Breast epithelium (tissue), 3 donors: ENCODE measurements around the gene PRKCD.

ENCODE experiments used
- CTCF ChIP-seq, 3 donors: fragments of 450-650 bp; IDR thresholded peaks; one replicate each; pipeline ENCODE4 v1.5.1; 2016 to 2017; ENCODE audit warnings: antibody characterized with exemption in 3 of 3, mild to moderate bottlenecking in 3 of 3, moderate library complexity in 3 of 3
- POLR2A ChIP-seq: fragments of 450-650 bp; IDR thresholded peaks from one replicate; pipeline ENCODE4 v1.6.1; 2016; ENCODE audit warnings: antibody characterized with exemption, mild to moderate bottlenecking, moderate library complexity
- POLR2AphosphoS5 ChIP-seq, 3 donors: sonication (generic); formaldehyde crosslinking; IDR thresholded peaks; one replicate each; pipeline ENCODE4 v1.6.1; 2017; ENCODE audit warnings: antibody characterized with exemption in 3 of 3

GRCh38 chr3:53190659-53191058 lies 29.6 kb downstream of the PRKCD start:
- TF ChIP-seq POLR2A (no peak), CTCF (IDR thresholded peaks at IDR 0.05) (no peak), POLR2AphosphoS5 (IDR thresholded peaks at IDR 0.05) (no peak)
